AG04450 (cell line): ENCODE measurements around the gene CFAP99. TPM values are rescaled to one million over a fixed set of nuclear protein-coding genes. Genes with fewer than 3 reads are reported as not detected.

Source experiments
- CTCF ChIA-PET: fragments of 300-600, 350-600 bp; formaldehyde crosslinking; extraction: SDS; loops from one replicate; lab custom pipeline; 2022; ENCODE audit warnings: antibody characterized with exemption, inconsistent platforms; lab: Charles Lee
- POLR2A ChIA-PET: fragments of 350-600 bp; formaldehyde crosslinking; extraction: SDS; loops from one replicate; lab custom pipeline; 2021; ENCODE audit warnings: antibody characterized with exemption, inconsistent platforms; lab: Yijun Ruan, JAX
- DNase-seq: peaks from one replicate; pipeline ENCODE4 v3.0.0-alpha.2; 2011; ENCODE audit warnings: low read depth, low spot score
- H3K27ac ChIP-seq: one replicate; pipeline ENCODE4 v1.5.1; 2012; ENCODE audit warnings: low read depth, low read length, control low read depth
- H3K27me3 ChIP-seq: one replicate; pipeline ENCODE4 v1.6.0; 2012; ENCODE audit warnings: low read length; ENCODE audit not compliant: control insufficient read depth, insufficient read depth
- H3K4me3 ChIP-seq: 2 replicates; pipeline ENCODE4 v1.5.1; 2011; ENCODE audit warnings: mild to moderate bottlenecking, low read depth, low read length, control low read depth
- H3K9me3 ChIP-seq: 2 replicates; pipeline ENCODE4 v1.5.1; 2012; ENCODE audit warnings: low read length; ENCODE audit not compliant: control insufficient read depth, insufficient read depth
- polyA plus RNA-seq: library from polyadenylated mRNA; depleted of rRNA; stranded (reverse); fragments of >200 nt; gene quantifications from 2 replicates; pipeline ENCODE4 v1.2.3, GENCODE V29; 2011
- TF ChIP-seq, protein P1 (sequence below): IDR thresholded peaks from 2 replicates; pipeline ENCODE4 v1.5.1; 2011; ENCODE audit warnings: low read depth, low read length, control low read depth, inconsistent platforms

Gene CFAP99
- polyA plus RNA-seq, 1 experiment, result not detected

DNA sequence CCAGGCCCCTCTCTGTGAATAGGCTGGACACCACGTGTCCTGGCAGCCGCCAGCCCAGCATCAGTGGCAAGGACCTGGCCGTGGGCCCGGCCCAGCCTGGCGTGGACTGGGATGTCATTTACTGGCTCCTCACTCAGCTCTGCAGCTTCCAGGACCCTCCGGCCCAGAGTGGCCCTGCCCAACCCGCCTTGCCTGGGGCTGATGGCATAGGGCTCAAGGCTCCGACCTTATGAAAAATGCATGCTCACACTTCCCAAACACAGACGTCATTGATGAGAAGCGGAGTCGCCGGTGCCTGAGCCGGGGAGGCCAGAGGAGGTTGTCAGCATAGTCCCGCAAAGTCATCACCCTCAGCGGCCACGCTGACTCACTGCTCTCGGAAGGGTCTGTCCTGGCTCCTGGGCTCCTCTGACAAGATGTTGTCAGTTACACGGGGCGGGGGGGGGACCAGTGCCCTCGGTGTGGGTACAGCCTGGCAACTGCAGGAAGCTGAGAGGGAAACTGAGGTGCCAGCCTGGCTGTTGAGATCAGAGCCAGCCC is 14.3 kb downstream of the CFAP99 start:
- DNase-seq, result no peak
- Histone ChIP-seq H3K4me3 (no peak overlapping the region), H3K9me3 (peaks cover 17% of the 10 kb centered on the region), H3K27ac (no peak overlapping the region), H3K27me3 (peaks cover 12% of the 10 kb centered on the region)
- ChIA-PET POLR2A (interaction anchor here (0.6 kb wide), 1 partner anchor 573 kb away, joined by 3 read pairs; no protein-coding TSS in a partner anchor), CTCF (interaction anchor here (0.6 kb wide), 1 partner anchor 22 kb away, joined by 5 read pairs; no protein-coding TSS in a partner anchor)
- TF ChIP-seq, protein P1, sequence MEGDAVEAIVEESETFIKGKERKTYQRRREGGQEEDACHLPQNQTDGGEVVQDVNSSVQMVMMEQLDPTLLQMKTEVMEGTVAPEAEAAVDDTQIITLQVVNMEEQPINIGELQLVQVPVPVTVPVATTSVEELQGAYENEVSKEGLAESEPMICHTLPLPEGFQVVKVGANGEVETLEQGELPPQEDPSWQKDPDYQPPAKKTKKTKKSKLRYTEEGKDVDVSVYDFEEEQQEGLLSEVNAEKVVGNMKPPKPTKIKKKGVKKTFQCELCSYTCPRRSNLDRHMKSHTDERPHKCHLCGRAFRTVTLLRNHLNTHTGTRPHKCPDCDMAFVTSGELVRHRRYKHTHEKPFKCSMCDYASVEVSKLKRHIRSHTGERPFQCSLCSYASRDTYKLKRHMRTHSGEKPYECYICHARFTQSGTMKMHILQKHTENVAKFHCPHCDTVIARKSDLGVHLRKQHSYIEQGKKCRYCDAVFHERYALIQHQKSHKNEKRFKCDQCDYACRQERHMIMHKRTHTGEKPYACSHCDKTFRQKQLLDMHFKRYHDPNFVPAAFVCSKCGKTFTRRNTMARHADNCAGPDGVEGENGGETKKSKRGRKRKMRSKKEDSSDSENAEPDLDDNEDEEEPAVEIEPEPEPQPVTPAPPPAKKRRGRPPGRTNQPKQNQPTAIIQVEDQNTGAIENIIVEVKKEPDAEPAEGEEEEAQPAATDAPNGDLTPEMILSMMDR, result no peak

DNA sequence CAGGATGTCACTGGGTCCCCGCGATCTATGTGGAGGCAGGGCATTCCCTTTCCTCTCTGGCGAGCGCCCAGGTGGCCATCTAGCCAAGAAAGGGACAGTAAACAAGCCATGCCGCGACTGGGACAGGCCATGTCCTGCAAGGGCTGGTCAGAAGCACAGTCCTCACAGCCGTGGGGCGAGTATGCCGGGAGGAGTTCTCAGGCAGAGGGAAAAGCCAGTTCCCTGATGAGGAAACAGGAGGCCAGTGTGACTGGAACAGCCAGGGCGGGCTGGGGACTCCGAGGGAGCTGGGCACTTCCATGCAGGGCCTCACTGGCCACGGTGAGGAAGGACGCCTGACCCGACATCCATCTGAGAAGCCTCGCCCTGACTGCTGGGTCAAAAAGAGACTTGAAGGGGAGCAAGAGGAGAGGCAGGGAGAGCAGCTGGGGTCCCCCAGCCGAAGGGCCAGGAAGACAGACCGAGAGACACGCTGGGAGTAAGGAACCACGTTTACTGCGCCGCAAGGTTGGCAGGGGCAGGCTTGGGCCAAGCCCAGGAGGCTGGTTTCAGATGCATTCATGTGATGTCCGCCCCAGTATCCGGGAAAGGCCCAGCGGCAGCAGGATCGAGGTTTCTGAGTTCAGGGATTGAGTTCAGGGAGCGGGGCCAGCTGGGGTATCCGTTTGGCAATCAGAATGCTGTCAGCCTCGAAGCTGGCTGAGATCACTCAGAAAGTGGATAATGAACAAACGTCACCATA is 15.0 kb downstream of the CFAP99 start:
- ChIA-PET CTCF (interaction anchor here (1.4 kb wide), 1 partner anchor 214 kb away, joined by 4 read pairs; no protein-coding TSS in a partner anchor), POLR2A (interaction anchor here (0.6 kb wide), 1 partner anchor 574 kb away, joined by 3 read pairs; no protein-coding TSS in a partner anchor)
- H3K27me3 ChIP-seq, result peaks cover 12% of the 10 kb centered on the region
- no peak overlapping the region for H3K27ac ChIP-seq
- no peak overlapping the region for H3K4me3 ChIP-seq
- TF ChIP-seq, protein P1, result no peak
- no peak for DNase-seq
- H3K9me3 ChIP-seq, result peaks cover 15% of the 10 kb centered on the region

- ChIA-PET POLR2A (no interaction called here), CTCF (interaction anchor here (1.4 kb wide), 1 partner anchor 215 kb away, joined by 4 read pairs; no protein-coding TSS in a partner anchor)
- TF ChIP-seq, protein P1, result no peak
- H3K27ac ChIP-seq, result no peak overlapping the region
- H3K27me3 ChIP-seq, result peaks cover 12% of the 10 kb centered on the region
- H3K4me3 ChIP-seq, result no peak overlapping the region
- DNase-seq, result no peak
- H3K9me3 ChIP-seq, result peaks cover 10% of the 10 kb centered on the region
These were observed 15.7 kb downstream of the CFAP99 start for GRCh38 chr4:2434420-2434819.

- no peak for DNase-seq
- H3K9me3 ChIP-seq, result no peaks in the 10 kb centered on the region; the same call in 1 of the 2 replicates
- H3K27me3 ChIP-seq, result peaks cover 12% of the 10 kb centered on the region
- no peak overlapping the region for H3K27ac ChIP-seq
- POLR2A ChIA-PET, result no interaction called here
- CTCF ChIA-PET, result interaction anchor here (0.6 kb wide), 1 partner anchor 246 kb away, joined by 3 read pairs; no protein-coding TSS in a partner anchor
- TF ChIP-seq, protein P1, result no peak; the same call in 1 of the 2 replicates
- no peak overlapping the region for H3K4me3 ChIP-seq
These were observed 17.5 kb downstream of the CFAP99 start for GRCh38 chr4:2436301-2436700.
